H9 (cell line): Measurements from ENCODE around the gene PRSS58. TPM values are rescaled to one million over a fixed set of nuclear protein-coding genes. Genes with fewer than 3 reads are reported as not detected.

Source experiments
- DNase-seq: peaks from one replicate; pipeline ENCODE4 v3.0.0-alpha.2; 2017
- H2AFZ ChIP-seq: one replicate; pipeline ENCODE4 v1.6.1; 2013; ENCODE audit warnings: mild to moderate bottlenecking, low read length, control low read depth, moderate library complexity
- H2AK5ac ChIP-seq: 2 replicates; pipeline ENCODE4 v1.6.1; 2013; ENCODE audit warnings: low read length, control low read depth, mixed read lengths; ENCODE audit not compliant: insufficient read length
- H2BK120ac ChIP-seq: one replicate; pipeline ENCODE4 v1.6.1; 2013; ENCODE audit warnings: low read depth, mild to moderate bottlenecking, low read length, control low read depth, inconsistent platforms; ENCODE audit not compliant: poor library complexity, severe bottlenecking
- H2BK12ac ChIP-seq: 2 replicates; pipeline ENCODE4 v1.6.1; 2013; ENCODE audit warnings: low read length, control low read depth, mixed read lengths, low read depth; ENCODE audit not compliant: insufficient read length
- H2BK15ac ChIP-seq: 2 replicates; pipeline ENCODE4 v1.6.1; 2013; ENCODE audit warnings: low read depth, low read length, control low read depth
- H2BK20ac ChIP-seq: one replicate; pipeline ENCODE4 v1.6.1; 2013; ENCODE audit warnings: low read depth, mild to moderate bottlenecking, low read length, control low read depth, inconsistent platforms; ENCODE audit not compliant: poor library complexity, severe bottlenecking
- H2BK5ac ChIP-seq: 2 replicates; pipeline ENCODE4 v1.6.1; 2013; ENCODE audit warnings: low read length, control low read depth, mixed read lengths; ENCODE audit not compliant: insufficient read length
- H3K14ac ChIP-seq: 2 replicates; pipeline ENCODE4 v1.6.1; 2013; ENCODE audit warnings: low read length, control low read depth; ENCODE audit not compliant: insufficient read depth
- H3K18ac ChIP-seq: 2 replicates; pipeline ENCODE4 v1.6.1; 2013; ENCODE audit warnings: low read depth, mild to moderate bottlenecking, mixed read lengths, low read length, control low read depth; ENCODE audit not compliant: insufficient read length
- H3K23ac ChIP-seq: 2 replicates; pipeline ENCODE4 v1.6.1; 2013; ENCODE audit warnings: low read length, control low read depth, mixed read lengths, low read depth; ENCODE audit not compliant: insufficient read length
- H3K23me2 ChIP-seq: 2 replicates; pipeline ENCODE4 v1.6.1; 2013; ENCODE audit warnings: low read depth, mild to moderate bottlenecking, mixed read lengths, low read length, control low read depth; ENCODE audit not compliant: insufficient read length, poor library complexity, severe bottlenecking
- H3K27ac ChIP-seq: 2 replicates; pipeline ENCODE4 v1.5.1; 2013; ENCODE audit warnings: low read length, control low read depth, mixed read lengths, low read depth; ENCODE audit not compliant: insufficient read length
- H3K27me3 ChIP-seq: 2 replicates; pipeline ENCODE4 v1.6.1; 2013; ENCODE audit warnings: low read length, control low read depth, inconsistent platforms; ENCODE audit not compliant: insufficient read depth
- H3K4ac ChIP-seq: 2 replicates; pipeline ENCODE4 v1.6.1; 2013; ENCODE audit warnings: low read depth, mild to moderate bottlenecking, control low read depth, inconsistent platforms, low read length, moderate library complexity
- H3K4me1 ChIP-seq: 2 replicates; pipeline ENCODE4 v1.6.1; 2013; ENCODE audit warnings: low read length, control low read depth, inconsistent platforms; ENCODE audit not compliant: insufficient read depth
- H3K4me2 ChIP-seq: 2 replicates; pipeline ENCODE4 v1.6.1; 2013; ENCODE audit warnings: low read length, control low read depth, mixed read lengths; ENCODE audit not compliant: insufficient read length, insufficient read depth
- H3K56ac ChIP-seq: 2 replicates; pipeline ENCODE4 v1.6.1; 2013; ENCODE audit warnings: low read depth, mild to moderate bottlenecking, mixed read lengths, low read length, control low read depth; ENCODE audit not compliant: insufficient read length
- H3K79me1 ChIP-seq: 2 replicates; pipeline ENCODE4 v1.6.1; 2013; ENCODE audit warnings: low read depth, mild to moderate bottlenecking, moderate library complexity, low read length, control low read depth, inconsistent platforms; ENCODE audit not compliant: insufficient read depth, poor library complexity, severe bottlenecking
- H3K79me2 ChIP-seq: 2 replicates; pipeline ENCODE4 v1.6.1; 2013; ENCODE audit warnings: low read length, control low read depth, inconsistent platforms; ENCODE audit not compliant: insufficient read depth
- H3K9ac ChIP-seq: 2 replicates; pipeline ENCODE4 v1.6.1; 2013; ENCODE audit warnings: low read length, control low read depth, mixed read lengths; ENCODE audit not compliant: insufficient read length; ENCODE audit errors: extremely low read depth
- H3K9me3 ChIP-seq: one replicate; pipeline ENCODE4 v1.6.1; 2013; ENCODE audit warnings: low read depth, low read length, inconsistent platforms; ENCODE audit not compliant: control insufficient read depth
- H3T11ph ChIP-seq: one replicate; pipeline ENCODE4 v1.6.1; 2013; ENCODE audit warnings: mild to moderate bottlenecking, low read length, control low read depth, inconsistent platforms
- H4K20me1 ChIP-seq: one replicate; pipeline ENCODE4 v1.6.1; 2013; ENCODE audit not compliant: control insufficient read depth, insufficient read length, insufficient read depth
- H4K5ac ChIP-seq: 2 replicates; pipeline ENCODE4 v1.6.1; 2013; ENCODE audit warnings: low read depth, mild to moderate bottlenecking, mixed read lengths, low read length, control low read depth; ENCODE audit not compliant: insufficient read length
- H4K8ac ChIP-seq: replicated peaks from 2 replicates; pipeline ENCODE4 v1.6.1; 2013; ENCODE audit warnings: low read length, control low read depth, mixed read lengths, low read depth; ENCODE audit not compliant: insufficient read length
- H4K91ac ChIP-seq: 2 replicates; pipeline ENCODE4 v1.6.1; 2013; ENCODE audit warnings: low read depth, mild to moderate bottlenecking, moderate library complexity, mixed read lengths, low read length, control low read depth; ENCODE audit not compliant: insufficient read length
- H3K27ac Mint-ChIP-seq, 3 experiments: 2 replicates in 2 of 3; 3 replicates in 1 of 3; pipeline ENCODE4 v1.8.0; 2020 to 2021; ENCODE audit warnings: mixed read lengths in 3 of 3, mild to moderate bottlenecking in 1 of 3, moderate library complexity in 1 of 3
- H3K27me3 Mint-ChIP-seq: 2 replicates; pipeline ENCODE4 v1.8.0; 2021; ENCODE audit warnings: low read depth, mild to moderate bottlenecking, moderate library complexity, mixed read lengths
- H3K36me3 Mint-ChIP-seq, 3 experiments: 2 replicates in 2 of 3; 3 replicates in 1 of 3; pipeline ENCODE4 v1.8.0; 2020 to 2021; ENCODE audit warnings: low read depth in 3 of 3, mixed read lengths in 3 of 3; ENCODE audit not compliant: insufficient read depth in 1 of 3
- H3K4me1 Mint-ChIP-seq, 2 experiments: 2 replicates each; pipeline ENCODE4 v1.8.0; 2020; ENCODE audit warnings: mixed read lengths in 2 of 2
- H3K4me3 Mint-ChIP-seq, 2 experiments: 2 replicates in 1 of 2; 3 replicates in 1 of 2; pipeline ENCODE4 v1.8.0; 2020 to 2021; ENCODE audit warnings: mild to moderate bottlenecking in 2 of 2, mixed read lengths in 2 of 2, moderate library complexity in 1 of 2
- H3K9me3 Mint-ChIP-seq, 2 experiments: 2 replicates in 1 of 2; 3 replicates in 1 of 2; pipeline ENCODE4 v1.8.0; 2020; ENCODE audit warnings: mild to moderate bottlenecking in 2 of 2, mixed read lengths in 2 of 2, moderate library complexity in 1 of 2
- CTCF ChIP-seq: fragments of 200-600 bp; sonication (generic); conservative IDR thresholded peaks from 3 replicates; pipeline ENCODE4 v1.8.0; 2021; ENCODE audit warnings: antibody characterized with exemption, mild to moderate bottlenecking
- total RNA-seq: library from RNA; stranded (reverse); gene quantifications from 2 replicates; pipeline ENCODE4 v1.2.1, GENCODE V29; 2021

The PRSS58 gene
- total RNA-seq, 1 experiment from 2014 or later, result not detected

DNA sequence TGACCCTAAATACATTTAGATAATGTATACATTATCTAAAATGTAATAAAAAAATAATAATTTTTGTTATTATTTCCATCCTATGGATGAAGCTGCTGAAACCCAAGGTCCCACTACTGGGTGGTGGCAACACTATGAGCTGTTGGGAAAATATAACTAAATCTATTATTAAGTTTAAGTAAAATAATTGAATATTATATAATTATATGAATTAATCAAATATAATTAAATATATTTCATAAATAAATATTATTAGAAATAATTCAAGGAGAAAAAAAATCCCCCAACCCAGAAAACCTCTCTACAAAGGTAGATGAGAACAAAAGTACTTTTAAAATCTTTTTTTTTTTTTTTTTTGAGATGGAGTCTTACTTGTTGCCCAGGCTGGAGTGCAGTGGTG is 7.9 kb downstream of the PRSS58 start:
- Histone ChIP-seq H3K4me1 (no peaks in the 10 kb centered on the region; the same call in 1 of the 2 replicates), H3K23ac (no peak overlapping the region), H3K27me3 (no peaks in the 10 kb centered on the region), H3K56ac (no peak overlapping the region), H3K27ac (no peak overlapping the region), H4K8ac (no peak overlapping the region), H2AK5ac (no peak overlapping the region), H3K79me1 (no peaks in the 10 kb centered on the region), H3K4ac (no peak overlapping the region), H2BK15ac (no peak overlapping the region), H3K79me2 (no peaks in the 10 kb centered on the region), H4K20me1 (no peaks in the 10 kb centered on the region), H3K18ac (no peak overlapping the region), H3T11ph (no peak overlapping the region), H4K5ac (no peak overlapping the region), H3K9ac (no peak overlapping the region), H3K4me2 (no peak overlapping the region), H2BK5ac (no peak overlapping the region), H2BK12ac (no peak overlapping the region), H2BK20ac (no peak overlapping the region), H3K23me2 (no peaks in the 10 kb centered on the region), H2BK120ac (no peak overlapping the region), H4K91ac (no peak overlapping the region), H3K14ac (no peak overlapping the region), H3K9me3 (no peaks in the 10 kb centered on the region), H2AFZ (no peak overlapping the region)
- H3K36me3 Mint-ChIP-seq, result no peaks in the 10 kb centered on the region
- H3K27me3 Mint-ChIP-seq, result no peaks in the 10 kb centered on the region; the same call in none of the 2 replicates
- H3K4me1 Mint-ChIP-seq, result peaks cover 10 to 13% of the 10 kb centered on the region in 2 experiments; a peak in 2 of 4 replicates
- no peak for TF ChIP-seq CTCF
- H3K4me3 Mint-ChIP-seq, result no peak overlapping the region
- H3K27ac Mint-ChIP-seq, result no peak overlapping the region
- H3K9me3 Mint-ChIP-seq, result peaks cover 0 to 2% of the 10 kb centered on the region in 2 experiments; a peak in 1 of 5 replicates
- DNase-seq, result no peak
